Measurements from ENCODE around the gene SORCS2. TPM values are rescaled to one million over a fixed set of nuclear protein-coding genes. Genes with fewer than 3 reads are reported as not detected.

SORCS2 gene
- polyA plus RNA-seq, 1 of the 3 experiments (the other 2 are of a cell fraction), result 1.6 TPM

DNA sequence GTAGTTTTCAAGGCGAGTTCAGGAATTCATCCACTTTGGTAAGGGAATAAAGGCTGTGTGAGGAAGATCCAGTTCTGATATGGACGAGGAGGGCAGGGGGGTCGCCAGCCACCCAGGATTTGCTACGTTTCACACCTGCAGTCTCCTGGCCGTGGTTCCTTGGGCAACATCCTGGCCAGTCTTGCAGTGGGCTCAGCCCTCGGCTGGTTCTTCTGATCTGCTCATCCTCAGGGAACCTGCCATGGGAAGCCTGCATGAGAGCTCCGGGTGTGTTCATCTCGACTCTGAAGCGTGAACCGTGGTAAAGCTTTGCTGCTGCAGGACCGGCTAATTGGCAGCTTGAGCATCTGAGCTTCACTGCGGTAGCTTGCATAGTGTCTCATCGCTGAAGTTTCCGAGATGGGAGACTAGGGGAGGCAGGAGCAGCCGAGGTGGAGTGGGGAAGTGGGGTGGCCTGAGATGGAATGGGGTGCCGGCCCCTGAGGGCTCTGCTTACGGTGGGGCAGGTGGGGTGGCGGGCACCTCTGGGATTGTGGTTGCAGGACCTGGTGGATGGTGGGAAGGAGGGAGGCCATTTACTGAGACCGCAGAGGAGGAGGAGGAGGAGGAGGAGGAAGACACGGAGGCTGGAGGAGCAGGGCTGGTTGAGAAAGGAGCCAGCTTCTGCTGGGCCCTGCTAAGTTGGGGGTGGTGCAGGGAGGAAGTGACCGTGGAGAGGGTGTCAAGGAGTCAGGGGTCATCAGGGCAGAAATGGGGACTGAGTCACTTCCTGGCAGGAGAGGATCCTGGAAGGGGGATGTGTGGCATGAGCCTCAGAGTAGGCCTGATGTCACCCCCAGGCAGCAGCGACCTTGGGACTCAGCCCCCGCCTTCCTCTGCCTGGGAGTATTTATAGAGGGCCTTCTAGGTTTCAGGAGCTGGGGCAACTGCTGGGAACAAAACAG, 455.5 kb downstream of the SORCS2 start (continued):
- TF ChIP-seq, protein P1, sequence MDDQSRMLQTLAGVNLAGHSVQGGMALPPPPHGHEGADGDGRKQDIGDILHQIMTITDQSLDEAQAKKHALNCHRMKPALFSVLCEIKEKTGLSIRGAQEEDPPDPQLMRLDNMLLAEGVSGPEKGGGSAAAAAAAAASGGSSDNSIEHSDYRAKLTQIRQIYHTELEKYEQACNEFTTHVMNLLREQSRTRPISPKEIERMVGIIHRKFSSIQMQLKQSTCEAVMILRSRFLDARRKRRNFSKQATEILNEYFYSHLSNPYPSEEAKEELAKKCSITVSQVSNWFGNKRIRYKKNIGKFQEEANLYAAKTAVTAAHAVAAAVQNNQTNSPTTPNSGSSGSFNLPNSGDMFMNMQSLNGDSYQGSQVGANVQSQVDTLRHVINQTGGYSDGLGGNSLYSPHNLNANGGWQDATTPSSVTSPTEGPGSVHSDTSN (IDR thresholded peaks at IDR 0.05), result no peak; the same call in 1 of the 2 replicates
- peak in 1 of 2 experiments; percentile 80; a peak in 1 of 4 replicates for TF ChIP-seq EP300 (IDR thresholded peaks at IDR 0.05; ENCODE audit: borderline replicate concordance in 1 of 2, low read depth in 1 of 2, low read length in 1 of 2)
- TF ChIP-seq GATA2 (CRISPR knock-in tag; IDR thresholded peaks at IDR 0.05), result no peak
- TF ChIP-seq, protein P2, sequence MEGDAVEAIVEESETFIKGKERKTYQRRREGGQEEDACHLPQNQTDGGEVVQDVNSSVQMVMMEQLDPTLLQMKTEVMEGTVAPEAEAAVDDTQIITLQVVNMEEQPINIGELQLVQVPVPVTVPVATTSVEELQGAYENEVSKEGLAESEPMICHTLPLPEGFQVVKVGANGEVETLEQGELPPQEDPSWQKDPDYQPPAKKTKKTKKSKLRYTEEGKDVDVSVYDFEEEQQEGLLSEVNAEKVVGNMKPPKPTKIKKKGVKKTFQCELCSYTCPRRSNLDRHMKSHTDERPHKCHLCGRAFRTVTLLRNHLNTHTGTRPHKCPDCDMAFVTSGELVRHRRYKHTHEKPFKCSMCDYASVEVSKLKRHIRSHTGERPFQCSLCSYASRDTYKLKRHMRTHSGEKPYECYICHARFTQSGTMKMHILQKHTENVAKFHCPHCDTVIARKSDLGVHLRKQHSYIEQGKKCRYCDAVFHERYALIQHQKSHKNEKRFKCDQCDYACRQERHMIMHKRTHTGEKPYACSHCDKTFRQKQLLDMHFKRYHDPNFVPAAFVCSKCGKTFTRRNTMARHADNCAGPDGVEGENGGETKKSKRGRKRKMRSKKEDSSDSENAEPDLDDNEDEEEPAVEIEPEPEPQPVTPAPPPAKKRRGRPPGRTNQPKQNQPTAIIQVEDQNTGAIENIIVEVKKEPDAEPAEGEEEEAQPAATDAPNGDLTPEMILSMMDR (IDR thresholded peaks at IDR 0.05), result no peak
- no peak for TF ChIP-seq FOXJ3 (CRISPR knock-in tag; IDR thresholded peaks at IDR 0.05)
- no peak for TF ChIP-seq SIN3A (IDR thresholded peaks at IDR 0.05; ENCODE audit: borderline replicate concordance, low read depth, low read length)
- TF ChIP-seq, protein P3, sequence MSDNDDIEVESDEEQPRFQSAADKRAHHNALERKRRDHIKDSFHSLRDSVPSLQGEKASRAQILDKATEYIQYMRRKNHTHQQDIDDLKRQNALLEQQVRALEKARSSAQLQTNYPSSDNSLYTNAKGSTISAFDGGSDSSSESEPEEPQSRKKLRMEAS (IDR thresholded peaks at IDR 0.05; ENCODE audit: low read depth), result 0 out of 2 replicates have a peak, but pooled peaks have one; percentile 59
- TF ChIP-seq EZH2phosphoT487 (IDR thresholded peaks at IDR 0.05; ENCODE audit: borderline replicate concordance, low read depth), result no peak

DNA sequence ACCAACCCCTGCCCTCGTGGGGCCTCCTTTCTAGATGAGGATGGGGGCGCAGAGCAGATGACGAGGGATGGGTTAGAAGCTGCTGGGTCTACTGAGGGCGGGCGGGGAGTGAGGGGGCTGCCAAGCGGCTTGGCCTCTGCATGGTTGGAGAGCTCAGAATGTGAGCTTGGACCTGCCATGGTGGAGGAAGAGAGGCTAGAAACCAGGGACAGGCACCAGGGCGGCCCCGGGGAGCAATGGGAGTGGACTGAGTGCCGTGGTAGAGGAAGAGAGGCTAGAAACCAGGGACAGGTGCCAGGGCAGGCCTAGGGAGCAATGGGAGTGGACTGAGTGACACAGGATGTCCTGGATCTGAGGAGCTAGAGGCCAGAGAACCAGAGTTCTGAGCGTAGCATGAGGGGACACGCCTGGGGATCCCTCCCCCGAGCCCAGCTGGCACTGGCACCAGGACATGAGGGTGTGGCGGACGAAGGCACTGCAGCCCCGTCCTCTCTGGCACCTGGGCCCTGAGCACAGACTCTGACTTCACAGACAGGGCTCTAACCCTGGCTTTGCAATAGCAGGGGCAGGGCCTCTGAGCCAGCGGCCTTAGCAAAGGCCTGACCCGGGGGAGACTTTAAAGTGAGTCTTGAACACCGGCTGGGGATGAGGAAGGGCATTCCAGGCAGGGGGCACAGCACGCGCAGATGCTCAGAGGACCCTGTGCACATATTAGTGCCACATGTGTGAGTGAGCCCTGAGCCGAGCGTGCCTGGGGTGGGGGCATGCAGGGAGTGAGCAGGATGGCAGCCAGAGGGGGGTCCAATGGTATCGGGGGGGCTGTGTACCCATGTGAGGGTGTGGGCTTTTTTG, 456.4 kb downstream of the SORCS2 start:
- DNase-seq, result no peak
- Histone ChIP-seq H2AFZ (ENCODE audit: low read depth) (no peak overlapping the region), H3K27me3 (ENCODE audit: insufficient read depth) (no peaks in the 10 kb centered on the region), H3K9ac (no peak overlapping the region), H3F3A (replicated peaks; ENCODE audit: insufficient read depth) (peaks cover 6% of the 10 kb centered on the region), H3K4me1 (ENCODE audit: control insufficient read depth in 1 of 2, insufficient read depth in 2 of 2, low read depth in 1 of 2, low read length in 1 of 2) (peaks cover 12 to 34% of the 10 kb centered on the region in 2 experiments; a peak in 3 of 4 replicates), H3K4me3 (ENCODE audit: low read depth in 2 of 2, low read length in 1 of 2) (no peak overlapping the region), H3K9me2 (no peaks in the 10 kb centered on the region), H4K20me1 (ENCODE audit: insufficient read depth) (no peaks in the 10 kb centered on the region), H3K4me2 (peak overlapping the region; percentile 32), H3K36me3 (replicated peaks in 1 of 2; ENCODE audit: control insufficient read depth in 1 of 2, insufficient read depth in 2 of 2, low read length in 1 of 2) (no peaks in the 10 kb centered on the region), H3K27ac (ENCODE audit: low read depth in 2 of 2, low read length in 1 of 2) (peak overlapping the region in 1 of 2 experiments; percentile 86; a peak in 2 of 4 replicates), H3K79me2 (ENCODE audit: insufficient read depth) (no peaks in the 10 kb centered on the region), H3K9me3 (no peaks in the 10 kb centered on the region)
- 87% methylated on average over 15 of the region's 23 CpGs for WGBS (ENCODE audit: low lambda C conversion rate)
- ChIA-PET POLR2A (no interaction called here), CTCF (interaction anchor here (0.7 kb wide), 1 partner anchor 71 kb away, joined by 3 read pairs; no protein-coding TSS in a partner anchor)
- TF ChIP-seq TAF1 (IDR thresholded peaks at IDR 0.05; ENCODE audit: borderline replicate concordance, low read depth, low read length) (no peak), EZH2phosphoT487 (IDR thresholded peaks at IDR 0.05; ENCODE audit: borderline replicate concordance, low read depth) (no peak), GATA2 (CRISPR knock-in tag; IDR thresholded peaks at IDR 0.05) (no peak), JUND (IDR thresholded peaks at IDR 0.05) (no peak), ELF1 (IDR thresholded peaks at IDR 0.05) (no peak), POLR2AphosphoS5 (IDR thresholded peaks at IDR 0.05; ENCODE audit: low read depth, low read length) (no peak)
- TF ChIP-seq, protein P4, sequence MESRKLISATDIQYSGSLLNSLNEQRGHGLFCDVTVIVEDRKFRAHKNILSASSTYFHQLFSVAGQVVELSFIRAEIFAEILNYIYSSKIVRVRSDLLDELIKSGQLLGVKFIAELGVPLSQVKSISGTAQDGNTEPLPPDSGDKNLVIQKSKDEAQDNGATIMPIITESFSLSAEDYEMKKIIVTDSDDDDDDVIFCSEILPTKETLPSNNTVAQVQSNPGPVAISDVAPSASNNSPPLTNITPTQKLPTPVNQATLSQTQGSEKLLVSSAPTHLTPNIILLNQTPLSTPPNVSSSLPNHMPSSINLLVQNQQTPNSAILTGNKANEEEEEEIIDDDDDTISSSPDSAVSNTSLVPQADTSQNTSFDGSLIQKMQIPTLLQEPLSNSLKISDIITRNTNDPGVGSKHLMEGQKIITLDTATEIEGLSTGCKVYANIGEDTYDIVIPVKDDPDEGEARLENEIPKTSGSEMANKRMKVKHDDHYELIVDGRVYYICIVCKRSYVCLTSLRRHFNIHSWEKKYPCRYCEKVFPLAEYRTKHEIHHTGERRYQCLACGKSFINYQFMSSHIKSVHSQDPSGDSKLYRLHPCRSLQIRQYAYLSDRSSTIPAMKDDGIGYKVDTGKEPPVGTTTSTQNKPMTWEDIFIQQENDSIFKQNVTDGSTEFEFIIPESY (IDR thresholded peaks at IDR 0.05; ENCODE audit: borderline replicate concordance, low read depth), result no peak

Measured in SK-N-SH (cell line).